Measurements from ENCODE around the gene APOBEC3G. TPM values are rescaled to one million over a fixed set of nuclear protein-coding genes. Genes with fewer than 3 reads are reported as not detected.

The APOBEC3G gene
- polyA plus RNA-seq, 3 donors = 33.3 to 73.6 (median 64.5) TPM

DNA sequence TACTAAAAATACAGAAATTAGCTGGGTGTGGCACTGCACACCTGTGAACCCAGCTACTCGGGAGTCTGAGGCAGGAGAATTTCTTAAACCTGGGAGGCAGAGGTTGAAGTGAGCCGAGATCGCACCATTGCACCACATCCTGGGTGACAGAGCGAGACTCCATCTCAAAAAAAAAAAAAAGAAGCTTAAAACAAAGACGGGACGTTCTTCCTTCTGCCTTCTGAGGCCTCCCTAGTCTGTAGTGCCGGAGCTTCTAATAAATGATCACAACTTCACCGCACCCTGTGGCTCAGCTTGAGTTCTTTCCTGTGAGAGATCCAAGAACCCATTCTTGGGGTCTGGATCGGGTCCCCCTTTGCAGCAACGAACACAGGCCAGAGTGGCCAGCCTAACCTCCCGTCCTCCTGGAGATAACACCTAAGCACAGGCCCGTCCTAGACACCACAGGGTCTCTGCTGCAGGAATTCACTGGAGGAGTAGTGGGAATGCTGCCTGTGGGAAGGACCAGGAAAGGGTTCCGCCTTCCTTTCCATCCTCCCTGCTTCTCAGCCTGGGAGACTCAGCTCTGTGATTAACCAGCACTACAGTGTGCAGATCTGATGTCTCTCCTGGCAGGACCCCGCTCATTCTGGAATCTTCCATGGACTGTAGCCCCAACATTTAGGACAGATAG lies 17.8 kb downstream of the APOBEC3G start:
- Mint-ChIP-seq H3K27ac (peak overlapping the region in 1 of 7 donors; percentile 37), H3K27me3 (ENCODE audit: low read depth in 3 of 3) (peaks cover 2 to 13% (median 6%) of the 10 kb centered on the region in 3 donors), H3K9me3 (no peaks in the 10 kb centered on the region), H3K36me3 (no peaks in the 10 kb centered on the region), H3K4me1 (peaks cover 34% of the 10 kb centered on the region), H3K4me3 (no peak overlapping the region)
- Histone ChIP-seq H3K27ac (ENCODE audit: low read depth in 1 of 2, low read length in 2 of 2) (no peak overlapping the region), H3K79me2 (ENCODE audit: insufficient read depth, low read length) (no peaks in the 10 kb centered on the region), H3K4me1 (ENCODE audit: control insufficient read depth in 1 of 2, insufficient read depth in 2 of 2, low read length in 2 of 2) (peaks cover 18 to 28% of the 10 kb centered on the region in 2 donors), H3K27me3 (ENCODE audit: control insufficient read depth in 2 of 2, insufficient read depth in 2 of 2, low read length in 2 of 2) (no peaks in the 10 kb centered on the region), H4K20me1 (ENCODE audit: insufficient read depth, low read length) (no peaks in the 10 kb centered on the region), H3K4me2 (replicated peaks; ENCODE audit: extremely low read depth, low read length, poor library complexity, severe bottlenecking) (no peak overlapping the region), H2AFZ (ENCODE audit: insufficient read depth, low read depth, low read length, poor library complexity, severe bottlenecking) (no peak overlapping the region), H3K4me3 (replicated peaks in 1 of 3; ENCODE audit: low read depth in 2 of 3, low read length in 3 of 3) (no peak overlapping the region), H3K9ac (ENCODE audit: insufficient read depth, low read length, poor library complexity, severe bottlenecking) (no peak overlapping the region), H3K9me3 (replicated peaks in 1 of 2; ENCODE audit: control insufficient read depth in 1 of 2, insufficient read depth in 1 of 2, low read length in 2 of 2) (no peaks in the 10 kb centered on the region), H3K36me3 (replicated peaks in 1 of 2; ENCODE audit: control insufficient read depth in 1 of 2, insufficient read depth in 2 of 2, low read length in 2 of 2) (no peaks in the 10 kb centered on the region)
- WGBS (ENCODE audit: insufficient coverage) = 49% methylated on average over 4 of the region's 14 CpGs
- intact Hi-C loops (cut with micrococcal nuclease) = no loop called here
- no peak for DNase-seq
- no peak for TF ChIP-seq CTCF (IDR thresholded peaks at IDR 0.05)

- H3K27ac Mint-ChIP-seq = no peak overlapping the region
- H3K27ac ChIP-seq (ENCODE audit: low read depth in 1 of 2, low read length in 2 of 2) = no peak overlapping the region
- H3K4me3 Mint-ChIP-seq = no peak overlapping the region
- no peak overlapping the region for H2AFZ ChIP-seq (ENCODE audit: insufficient read depth, low read depth, low read length, poor library complexity, severe bottlenecking)
- intact Hi-C loops (cut with micrococcal nuclease) = no loop called here
- H3K9me3 ChIP-seq (replicated peaks in 1 of 2; ENCODE audit: control insufficient read depth in 1 of 2, insufficient read depth in 1 of 2, low read length in 2 of 2) = no peaks in the 10 kb centered on the region
- no peak overlapping the region for H3K9ac ChIP-seq (ENCODE audit: insufficient read depth, low read length, poor library complexity, severe bottlenecking)
- DNase-seq = no peak
- no peaks in the 10 kb centered on the region for H3K36me3 Mint-ChIP-seq
- no peaks in the 10 kb centered on the region for H3K27me3 ChIP-seq (ENCODE audit: control insufficient read depth in 2 of 2, insufficient read depth in 2 of 2, low read length in 2 of 2)
- WGBS (ENCODE audit: insufficient coverage) = 100% methylated on average over 2 of the region's 3 CpGs
- H3K4me1 Mint-ChIP-seq = peaks cover 26% of the 10 kb centered on the region
- H3K9me3 Mint-ChIP-seq = no peaks in the 10 kb centered on the region
- H3K4me2 ChIP-seq (replicated peaks; ENCODE audit: extremely low read depth, low read length, poor library complexity, severe bottlenecking) = no peak overlapping the region
- H3K4me1 ChIP-seq (ENCODE audit: control insufficient read depth in 1 of 2, insufficient read depth in 2 of 2, low read length in 2 of 2) = peaks cover 18 to 22% of the 10 kb centered on the region in 2 donors
- H3K79me2 ChIP-seq (ENCODE audit: insufficient read depth, low read length) = no peaks in the 10 kb centered on the region
- no peaks in the 10 kb centered on the region for H3K36me3 ChIP-seq (replicated peaks in 1 of 2; ENCODE audit: control insufficient read depth in 1 of 2, insufficient read depth in 2 of 2, low read length in 2 of 2)
- H3K4me3 ChIP-seq (replicated peaks in 1 of 3; ENCODE audit: low read depth in 2 of 3, low read length in 3 of 3) = no peak overlapping the region
- H3K27me3 Mint-ChIP-seq (ENCODE audit: low read depth in 3 of 3) = peaks cover 0 to 14% (median 4%) of the 10 kb centered on the region in 3 donors
- H4K20me1 ChIP-seq (ENCODE audit: insufficient read depth, low read length) = no peaks in the 10 kb centered on the region
- TF ChIP-seq CTCF (IDR thresholded peaks at IDR 0.05) = no peak
These were observed 18.9 kb downstream of the APOBEC3G start for GRCh38 chr22:39095971-39096370.
